Keratinocyte (primary cell): ENCODE data around the gene EIF3C. TPM values are rescaled to one million over a fixed set of nuclear protein-coding genes. Genes with fewer than 3 reads are reported as not detected.

Experiments
- polyA plus RNA-seq, 5 experiments: library from polyadenylated mRNA; depleted of rRNA in 3 of 5; stranded (reverse) in 3 of 5; stranded (forward) in 1 of 5; unstranded in 1 of 5; fragments of >200 nt; gene quantifications; 1 replicate in 1 of 5; 2 replicates in 3 of 5; 3 replicates in 1 of 5; pipeline versions ENCODE4 v1.2.1 to v1.2.3, GENCODE V29; 2011 to 2012; ENCODE audit warnings: missing spikeins in 2 of 5, low read depth in 1 of 5, low replicate concordance in 1 of 5
- small RNA-seq, 3 experiments: library from RNA; depleted of rRNA; stranded (forward); fragments of <200 nt; gene quantifications; one replicate each; pipeline ENCODE3, GENCODE V24; 2012; ENCODE audit warnings: low read depth in 3 of 3, low replicate concordance in 1 of 3; ENCODE audit not compliant: insufficient read length in 3 of 3

EIF3C gene
- polyA plus RNA-seq, 1 donor (not counting 4 experiments of a cell fraction or from before 2014, with no cell fraction given) = 510 TPM

Small RNA genes lying within 50 kb of the gene (small RNA-seq; reads per million reads assigned to genes)
- 0 reads per million in 3 experiments for gene MIR6862-2

Other genes starting within 250 kb of the EIF3C start
- 0.15 to 0.18 TPM in 2 of 3 replicates, not detected in the other for gene NPIPB7, start 239.1 kb upstream of the EIF3C start, polyA plus RNA-seq
- gene CLN3, start 219.4 kb upstream of the EIF3C start, polyA plus RNA-seq = 12.6 to 21.4 TPM (median 18.7 TPM) in 3 replicates
- 0.03 to 0.04 TPM in 2 of 3 replicates, not detected in the other for gene APOBR, start 216.8 kb upstream of the EIF3C start, polyA plus RNA-seq
- not detected in 3 replicates for gene IL27, start 204.6 kb upstream of the EIF3C start, polyA plus RNA-seq
- 23.0 to 156 TPM (median 126 TPM) in 3 replicates for gene NUPR1, start 172.5 kb upstream of the EIF3C start, polyA plus RNA-seq
- gene SGF29, start 157.5 kb upstream of the EIF3C start, polyA plus RNA-seq = 1.4 to 4.7 TPM (median 3.0 TPM) in 3 replicates
- gene SULT1A2, start 114.4 kb upstream of the EIF3C start, polyA plus RNA-seq = 0.10 TPM in 1 of 3 replicates, not detected in the others
- 0.96 to 1.6 TPM (median 1.2 TPM) in 3 replicates for gene SULT1A1, start 101.4 kb upstream of the EIF3C start, polyA plus RNA-seq
- 0.41 to 0.49 TPM in 2 of 3 replicates, not detected in the other for gene NPIPB8, start 73.4 kb upstream of the EIF3C start, polyA plus RNA-seq
- 0.20 to 0.46 TPM (median 0.38 TPM) in 3 replicates for gene NPIPB9, start 40.3 kb downstream of the EIF3C start, polyA plus RNA-seq
- 10.5 to 28.1 TPM (median 11.8 TPM) in 3 replicates for gene ATXN2L, start 111.5 kb downstream of the EIF3C start, polyA plus RNA-seq
- gene TUFM, start 134.9 kb downstream of the EIF3C start, polyA plus RNA-seq = 104 to 145 TPM (median 134 TPM) in 3 replicates
- gene SH2B1, start 152.4 kb downstream of the EIF3C start, polyA plus RNA-seq = 10.5 to 17.9 TPM (median 15.7 TPM) in 3 replicates
- 0.12 to 0.48 TPM (median 0.29 TPM) in 3 replicates for gene ATP2A1, start 167.0 kb downstream of the EIF3C start, polyA plus RNA-seq
- 8.7 to 11.8 TPM (median 9.0 TPM) in 3 replicates for gene RABEP2, start 213.8 kb downstream of the EIF3C start, polyA plus RNA-seq
- gene CD19, start 220.5 kb downstream of the EIF3C start, polyA plus RNA-seq = 0.04 TPM in 1 of 3 replicates, not detected in the others
- 51.4 to 57.0 TPM (median 56.5 TPM) in 3 replicates for gene NFATC2IP, start 239.5 kb downstream of the EIF3C start, polyA plus RNA-seq